Left ventricle myocardium inferior (tissue), 1 donor: ENCODE results near the gene OTUD1. TPM values are rescaled to one million over a fixed set of nuclear protein-coding genes. Genes with fewer than 3 reads are reported as not detected.

Experiments
- DNase-seq: peaks from one replicate; pipeline ENCODE4 v3.0.0-alpha.2; 2020
- H3K27ac ChIP-seq: fragments of 200-600 bp; replicated peaks from 2 replicates; pipeline ENCODE4 v1.8.0; 2021
- H3K27me3 ChIP-seq: fragments of 200-600 bp; 2 replicates; pipeline ENCODE4 v1.8.0; 2021; ENCODE audit warnings: low read depth
- H3K36me3 ChIP-seq: fragments of 200-600 bp; 2 replicates; pipeline ENCODE4 v1.8.0; 2021
- H3K4me1 ChIP-seq: fragments of 200-600 bp; 2 replicates; pipeline ENCODE4 v1.8.0; 2021
- H3K4me3 ChIP-seq: fragments of 200-600 bp; 2 replicates; pipeline ENCODE4 v1.8.0; 2021; ENCODE audit warnings: mild to moderate bottlenecking, moderate library complexity
- H3K9me3 ChIP-seq: fragments of 200-600 bp; replicated peaks from 2 replicates; pipeline ENCODE4 v1.8.0; 2021
- intact Hi-C: fragments of 100-400 bp; cut with micrococcal nuclease; formaldehyde crosslinking; loops from one replicate; pipeline ENCODE4 v1.11.0; 2022
- total RNA-seq: library from RNA; stranded (reverse); fragmentation: NEBNext Ultra II Directional; extraction: Animal tissue kit (Norgen Biotek cat#: 25700); gene quantifications from one replicate; pipeline ENCODE4 v1.2.1, GENCODE V29; 2021
- TF ChIP-seq, protein P1 (sequence below): fragments of 200-600 bp; IDR thresholded peaks from 2 replicates; pipeline ENCODE4 v1.8.0; 2021; ENCODE audit warnings: antibody characterized with exemption, mild to moderate bottlenecking, borderline replicate concordance
- donor health status: DM: no; HTN: yes; CAD: no; lungs with severe emphysema.

OTUD1 gene
- total RNA-seq, 1 donor from 2014 or later: 19.5 TPM

DNA sequence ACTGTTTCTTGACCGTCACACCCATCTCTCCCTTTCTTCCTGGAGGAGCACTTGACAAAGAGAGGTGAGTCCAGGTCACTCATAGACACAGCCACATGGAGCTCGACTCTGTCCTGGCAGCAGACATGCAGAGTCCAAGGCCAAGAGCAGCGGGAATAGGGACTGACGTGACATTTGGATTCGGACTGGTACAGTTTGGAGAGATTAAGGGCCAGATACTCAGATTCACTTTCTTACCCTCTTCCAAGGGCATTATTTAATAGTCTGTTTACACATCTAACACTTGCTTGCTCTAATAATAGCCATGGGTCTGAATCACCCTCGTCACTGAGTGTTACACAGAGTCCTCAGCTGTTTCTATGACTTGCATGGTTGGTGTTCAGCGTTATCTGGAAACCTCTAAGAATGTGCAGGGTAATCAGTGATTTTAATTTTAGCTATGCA, 39.2 kb upstream of the OTUD1 start:
- peaks cover 29% of the 10 kb centered on the region for H3K4me1 ChIP-seq
- H3K4me3 ChIP-seq: peak overlapping the region; percentile 5
- no peaks in the 10 kb centered on the region for H3K36me3 ChIP-seq
- intact Hi-C loops: no loop called here
- TF ChIP-seq, protein P1, sequence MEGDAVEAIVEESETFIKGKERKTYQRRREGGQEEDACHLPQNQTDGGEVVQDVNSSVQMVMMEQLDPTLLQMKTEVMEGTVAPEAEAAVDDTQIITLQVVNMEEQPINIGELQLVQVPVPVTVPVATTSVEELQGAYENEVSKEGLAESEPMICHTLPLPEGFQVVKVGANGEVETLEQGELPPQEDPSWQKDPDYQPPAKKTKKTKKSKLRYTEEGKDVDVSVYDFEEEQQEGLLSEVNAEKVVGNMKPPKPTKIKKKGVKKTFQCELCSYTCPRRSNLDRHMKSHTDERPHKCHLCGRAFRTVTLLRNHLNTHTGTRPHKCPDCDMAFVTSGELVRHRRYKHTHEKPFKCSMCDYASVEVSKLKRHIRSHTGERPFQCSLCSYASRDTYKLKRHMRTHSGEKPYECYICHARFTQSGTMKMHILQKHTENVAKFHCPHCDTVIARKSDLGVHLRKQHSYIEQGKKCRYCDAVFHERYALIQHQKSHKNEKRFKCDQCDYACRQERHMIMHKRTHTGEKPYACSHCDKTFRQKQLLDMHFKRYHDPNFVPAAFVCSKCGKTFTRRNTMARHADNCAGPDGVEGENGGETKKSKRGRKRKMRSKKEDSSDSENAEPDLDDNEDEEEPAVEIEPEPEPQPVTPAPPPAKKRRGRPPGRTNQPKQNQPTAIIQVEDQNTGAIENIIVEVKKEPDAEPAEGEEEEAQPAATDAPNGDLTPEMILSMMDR: no peak
- no peaks in the 10 kb centered on the region for H3K9me3 ChIP-seq
- no peaks in the 10 kb centered on the region for H3K27me3 ChIP-seq
- H3K27ac ChIP-seq: peak overlapping the region; percentile 84
- DNase-seq: peak; percentile 44

DNA sequence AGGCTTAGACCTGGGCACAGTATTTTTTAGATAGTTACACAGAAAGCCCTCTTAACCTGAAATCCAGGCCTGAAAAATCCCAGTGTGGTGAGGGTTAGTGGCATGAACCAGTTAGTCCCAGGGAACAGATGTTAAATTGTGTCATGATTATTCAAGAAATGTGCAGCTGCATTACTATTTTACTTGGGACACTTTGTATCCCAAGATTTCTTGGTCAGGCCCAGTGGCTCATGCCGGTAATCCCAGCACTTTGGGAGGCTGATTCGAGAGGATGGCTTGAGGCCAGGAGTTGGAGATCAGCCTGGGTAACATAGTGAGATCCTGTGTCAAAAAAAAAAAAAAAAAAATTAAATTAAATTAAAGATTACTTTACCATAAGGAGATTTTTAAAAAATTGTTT, 36.0 kb upstream of the OTUD1 start:
- peaks cover 36% of the 10 kb centered on the region for H3K4me1 ChIP-seq
- H3K9me3 ChIP-seq: no peaks in the 10 kb centered on the region
- peak overlapping the region; percentile 84 for H3K27ac ChIP-seq
- intact Hi-C loops: no loop called here
- no peak overlapping the region for H3K4me3 ChIP-seq
- TF ChIP-seq, protein P1: no peak
- no peak for DNase-seq
- H3K27me3 ChIP-seq: no peaks in the 10 kb centered on the region
- H3K36me3 ChIP-seq: no peaks in the 10 kb centered on the region

DNA sequence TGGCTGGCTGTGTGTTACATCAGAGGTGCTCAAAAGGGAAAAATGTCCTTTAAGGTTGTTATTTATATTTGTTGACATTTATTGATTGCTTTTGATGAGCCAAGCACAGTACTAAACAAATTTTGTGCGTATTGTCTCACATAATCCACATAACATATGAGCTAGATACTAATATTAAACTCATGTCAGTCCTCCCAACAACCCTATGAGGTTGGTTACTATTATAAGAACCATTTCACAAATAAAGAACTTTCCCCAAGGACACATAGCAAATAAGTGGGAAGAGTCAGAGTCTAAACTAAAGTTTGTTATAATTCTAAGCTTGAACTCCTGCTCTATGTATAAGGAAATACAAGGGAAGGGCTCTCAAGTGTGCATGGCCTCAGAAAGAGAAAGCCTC, 35.6 kb upstream of the OTUD1 start:
- H3K4me1 ChIP-seq: peaks cover 36% of the 10 kb centered on the region
- no peaks in the 10 kb centered on the region for H3K27me3 ChIP-seq
- no peaks in the 10 kb centered on the region for H3K36me3 ChIP-seq
- DNase-seq: no peak
- no peaks in the 10 kb centered on the region for H3K9me3 ChIP-seq
- no peak overlapping the region for H3K4me3 ChIP-seq
- TF ChIP-seq, protein P1: no peak
- intact Hi-C loops: no loop called here
- peak overlapping the region; percentile 84 for H3K27ac ChIP-seq

DNA sequence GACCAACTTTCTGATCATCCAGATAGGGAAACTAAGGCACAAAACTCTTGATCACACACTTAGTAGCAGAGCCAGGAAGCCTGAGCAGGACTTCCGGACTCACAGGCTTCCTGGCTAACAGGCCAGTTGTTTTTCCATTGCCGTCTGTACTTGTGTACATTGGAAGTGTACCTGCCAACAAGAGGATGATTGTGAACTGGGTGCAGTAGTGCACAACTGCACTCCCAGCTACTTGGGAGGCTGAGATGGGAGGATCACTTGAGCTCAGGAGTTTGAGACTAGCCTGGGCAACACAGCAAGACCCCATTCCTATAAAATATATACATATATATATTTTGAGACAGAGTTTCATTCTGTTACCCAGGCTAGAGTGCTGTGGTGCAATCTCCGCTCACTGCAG, 35.2 kb upstream of the OTUD1 start:
- H3K27me3 ChIP-seq: no peaks in the 10 kb centered on the region
- DNase-seq: no peak
- TF ChIP-seq, protein P1: no peak
- peak overlapping the region; percentile 84 for H3K27ac ChIP-seq
- no peaks in the 10 kb centered on the region for H3K9me3 ChIP-seq
- H3K36me3 ChIP-seq: no peaks in the 10 kb centered on the region
- no peak overlapping the region for H3K4me3 ChIP-seq
- intact Hi-C loops: no loop called here
- H3K4me1 ChIP-seq: peaks cover 36% of the 10 kb centered on the region

DNA sequence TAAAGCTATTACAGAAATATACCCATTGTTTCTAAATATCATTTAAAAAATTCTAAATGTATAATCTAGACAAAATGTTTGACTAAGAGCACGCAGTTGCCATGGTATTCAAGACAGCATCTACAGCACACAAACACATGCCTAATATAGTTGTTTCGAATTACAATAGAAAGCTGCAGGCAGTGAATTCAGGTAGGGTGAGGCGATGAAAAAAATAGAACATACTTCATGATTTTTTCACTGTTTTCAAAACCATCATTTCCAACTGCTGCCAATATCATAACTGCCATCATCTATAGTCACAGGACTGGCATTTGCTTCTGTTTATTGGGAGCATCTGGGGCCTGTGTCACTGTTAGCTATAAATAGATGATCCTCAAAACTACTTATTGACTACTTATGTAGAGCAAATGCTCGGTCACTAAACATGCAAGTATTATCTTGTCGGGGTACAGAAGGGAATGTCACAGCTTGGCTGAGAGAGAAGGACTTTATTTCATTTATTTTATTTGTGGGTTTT, 34.4 kb upstream of the OTUD1 start:
- DNase-seq: no peak
- Histone ChIP-seq H3K9me3 (no peaks in the 10 kb centered on the region), H3K4me3 (no peak overlapping the region), H3K27me3 (no peaks in the 10 kb centered on the region), H3K36me3 (no peaks in the 10 kb centered on the region), H3K27ac (peak overlapping the region; percentile 84), H3K4me1 (peaks cover 29% of the 10 kb centered on the region)
- TF ChIP-seq, protein P1: no peak
- intact Hi-C loops: no loop called here

DNA sequence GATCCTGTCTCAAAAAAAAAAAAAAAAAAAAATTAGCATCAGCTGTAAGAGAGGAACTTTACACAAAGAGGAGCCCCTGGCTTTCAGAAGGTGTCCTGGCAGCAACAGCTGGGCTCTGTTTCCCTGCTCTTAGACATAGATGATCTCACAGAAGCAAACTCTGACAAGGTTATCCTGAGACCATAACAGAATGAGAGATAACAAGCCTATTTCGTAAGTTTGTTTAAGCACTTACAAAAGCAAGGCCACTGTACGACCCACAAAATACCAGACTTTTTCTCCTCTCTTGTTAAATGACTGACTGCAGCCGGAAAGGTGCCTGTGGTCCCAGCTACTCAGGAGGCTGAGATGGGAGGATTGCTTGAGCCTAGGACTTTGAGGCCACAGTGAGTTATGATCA, 33.3 kb upstream of the OTUD1 start:
- peaks cover 28% of the 10 kb centered on the region for H3K4me1 ChIP-seq
- no peaks in the 10 kb centered on the region for H3K9me3 ChIP-seq
- H3K27ac ChIP-seq: peak overlapping the region; percentile 84
- H3K36me3 ChIP-seq: no peaks in the 10 kb centered on the region
- no peak overlapping the region for H3K4me3 ChIP-seq
- TF ChIP-seq, protein P1: no peak
- intact Hi-C loops: no loop called here
- no peak for DNase-seq
- H3K27me3 ChIP-seq: no peaks in the 10 kb centered on the region
